B cell (primary cell): ENCODE data around the gene PHLDB3. TPM values are rescaled to one million over a fixed set of nuclear protein-coding genes. Genes with fewer than 3 reads are reported as not detected.

Source experiments
- ATAC-seq: fragments of 200-7000 bp; cut with Tn5 transposase; one replicate; pipeline ENCODE4 v1.10.0; 2021; ENCODE audit warnings: low read depth, mild to moderate bottlenecking, moderate number of reproducible peaks, moderate library complexity
- CTCF ChIA-PET: fragments of 350-600 bp; sonication (Branson Sonifier 250); formaldehyde crosslinking; loops from one replicate; lab custom pipeline; 2021; ENCODE audit warnings: antibody characterized with exemption, inconsistent platforms; lab: Charles Lee
- POLR2A ChIA-PET: fragments of 350-600 bp; sonication (Branson Sonifier 250); formaldehyde crosslinking; loops from one replicate; lab custom pipeline; 2021; ENCODE audit warnings: antibody characterized with exemption; lab: Charles Lee
- DNase-seq: peaks from one replicate; pipeline ENCODE4 v3.0.0; 2013
- H2AFZ ChIP-seq: 2 replicates; pipeline ENCODE4 v1.6.1; 2012; ENCODE audit warnings: mild to moderate bottlenecking, low read depth, low read length; ENCODE audit not compliant: insufficient read depth, poor library complexity, severe bottlenecking
- H3K27ac ChIP-seq, 2 donors: 1 replicate in 1 of 2; 2 replicates in 1 of 2; pipeline ENCODE4 v1.5.1; 2012 to 2013; ENCODE audit warnings: low read length in 2 of 2, mild to moderate bottlenecking in 2 of 2, moderate library complexity in 1 of 2
- H3K27me3 ChIP-seq, 4 experiments: fragments of 200-600 bp in 1 of 4; sonication (generic) in 1 of 4; replicated peaks in 1 of 4; 1 replicate in 2 of 4; 2 replicates in 2 of 4; pipeline versions ENCODE4 v1.6.1 to v1.7.0; 2013 to 2016; ENCODE audit warnings: low read length in 3 of 4, mild to moderate bottlenecking in 2 of 4, mixed read lengths in 1 of 4, moderate library complexity in 1 of 4; ENCODE audit not compliant: insufficient read depth in 4 of 4, control insufficient read depth in 3 of 4; ENCODE audit errors: control extremely low read depth in 1 of 4
- H3K36me3 ChIP-seq, 2 experiments: replicated peaks in 1 of 2; 1 replicate in 1 of 2; 2 replicates in 1 of 2; pipeline versions ENCODE4 v1.6.1 to v1.7.1; 2013; ENCODE audit warnings: low read length in 1 of 2; ENCODE audit not compliant: insufficient read depth in 2 of 2, control insufficient read depth in 1 of 2; ENCODE audit errors: control extremely low read depth in 1 of 2, extremely low read depth in 1 of 2
- H3K4me1 ChIP-seq, 2 donors: fragments of 200-600 bp in 1 of 2; sonication (generic) in 1 of 2; 1 replicate in 1 of 2; 2 replicates in 1 of 2; pipeline versions ENCODE4 v1.5.1 to v1.6.1; 2013 to 2017; ENCODE audit warnings: low read length in 2 of 2; ENCODE audit not compliant: control insufficient read depth in 2 of 2, insufficient read depth in 2 of 2
- H3K4me2 ChIP-seq: replicated peaks from 2 replicates; pipeline ENCODE3; 2012; ENCODE audit warnings: mild to moderate bottlenecking, low read depth, low read length; ENCODE audit not compliant: poor library complexity, severe bottlenecking
- H3K4me3 ChIP-seq, 5 experiments: fragments of 200-600 bp in 1 of 5; sonication (generic) in 1 of 5; 1 replicate in 3 of 5; 2 replicates in 2 of 5; pipeline versions ENCODE4 v1.5.1 to v1.7.0; 2011 to 2016; ENCODE audit warnings: low read length in 4 of 5, mild to moderate bottlenecking in 4 of 5, low read depth in 2 of 5, control low read depth in 1 of 5, moderate library complexity in 1 of 5; ENCODE audit not compliant: insufficient read depth in 1 of 5; ENCODE audit errors: control extremely low read depth in 1 of 5, extremely low read depth in 1 of 5
- H3K79me2 ChIP-seq: fragments of 200-600 bp; sonication (generic); one replicate; pipeline ENCODE4 v1.6.0; 2016; ENCODE audit warnings: low read length; ENCODE audit not compliant: control insufficient read depth, insufficient read depth
- H3K9ac ChIP-seq: fragments of 200-600 bp; sonication (generic); 2 replicates; pipeline ENCODE4 v1.6.1; 2017; ENCODE audit warnings: mild to moderate bottlenecking, low read length, moderate library complexity
- H3K9me3 ChIP-seq, 3 donors: one replicate each; pipeline versions ENCODE4 v1.6.1 to v1.7.1; 2013; ENCODE audit warnings: low read length in 2 of 3; ENCODE audit not compliant: control insufficient read depth in 2 of 3, insufficient read depth in 1 of 3; ENCODE audit errors: control extremely low read depth in 1 of 3
- H4K20me1 ChIP-seq: 2 replicates; pipeline ENCODE4 v1.6.0; 2012; ENCODE audit warnings: mild to moderate bottlenecking, low read length; ENCODE audit not compliant: insufficient read depth, control insufficient read depth, poor library complexity, severe bottlenecking
- H3K27ac Mint-ChIP-seq: one replicate; pipeline ENCODE4 v1.8.0; 2021; ENCODE audit warnings: mixed read lengths
- H3K27me3 Mint-ChIP-seq: one replicate; pipeline ENCODE4 v1.8.0; 2021; ENCODE audit warnings: mixed read lengths
- H3K4me1 Mint-ChIP-seq: one replicate; pipeline ENCODE4 v1.8.0; 2021; ENCODE audit warnings: mixed read lengths
- H3K4me3 Mint-ChIP-seq: one replicate; pipeline ENCODE4 v1.8.0; 2021; ENCODE audit warnings: mixed read lengths
- H3K9me3 Mint-ChIP-seq: one replicate; pipeline ENCODE4 v1.8.0; 2022; ENCODE audit warnings: mixed read lengths; ENCODE audit not compliant: insufficient read depth
- EZH2 ChIP-seq: IDR thresholded peaks from 2 replicates; pipeline ENCODE4 v1.6.1; 2012; ENCODE audit warnings: borderline replicate concordance, low read depth, mild to moderate bottlenecking, moderate library complexity, low read length; ENCODE audit not compliant: insufficient read depth, poor library complexity, severe bottlenecking
- WGBS: methylation state at CpG from one replicate; pipeline ENCODE4 v1.1.5; 2013; ENCODE audit warnings: missing lambda C conversion rate; ENCODE audit not compliant: insufficient coverage; 5-methylcytosine and 5-hydroxymethylcytosine counted together
- intact Hi-C: fragments of 100-400 bp; cut with micrococcal nuclease; formaldehyde crosslinking; loops from one replicate; pipeline ENCODE4 v1.10.0; 2022
- polyA plus RNA-seq: library from polyadenylated mRNA; depleted of rRNA; stranded (reverse); fragments of >200 nt; gene quantifications from 2 replicates; pipeline ENCODE4 v1.2.3, GENCODE V29; 2012
- total RNA-seq, 2 donors: library from RNA; stranded (reverse); fragments of 120-200 nt in 1 of 2; gene quantifications; 1 replicate in 1 of 2; 2 replicates in 1 of 2; pipeline versions ENCODE4 v1.2.3 to v1.2.4, GENCODE V29; 2013 to 2022
- TF ChIP-seq, protein P1 (sequence below): fragments of 200-600 bp; IDR thresholded peaks from one replicate; pipeline ENCODE4 v1.8.0; 2022; ENCODE audit warnings: antibody characterized with exemption, mild to moderate bottlenecking

PHLDB3 gene
- total and polyA plus RNA-seq, 2 donors (not counting 1 experiment from before 2014, with no cell fraction given) = 10.2 to 30.7 TPM

DNA sequence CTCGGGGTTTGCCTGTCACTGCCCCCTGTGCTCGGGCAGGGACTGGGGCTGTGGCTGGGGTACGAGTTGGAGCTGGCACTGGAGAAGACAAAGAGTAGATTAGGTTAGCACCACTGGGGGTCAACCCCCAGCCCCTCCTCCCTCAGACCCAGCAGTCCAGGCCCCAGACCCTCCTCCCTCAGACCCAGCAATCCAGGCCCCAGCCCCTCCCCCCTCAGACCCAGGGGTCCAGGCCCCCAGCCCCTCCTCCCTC is 47.6 kb upstream of the PHLDB3 start:
- CTCF ChIA-PET = interaction anchor here (0.6 to 8.9 kb wide), 2 partner anchors 28 to 42 kb away, joined by 3 to 126 read pairs; partner anchors contain the start of genes IRGQ and ZNF576

DNA sequence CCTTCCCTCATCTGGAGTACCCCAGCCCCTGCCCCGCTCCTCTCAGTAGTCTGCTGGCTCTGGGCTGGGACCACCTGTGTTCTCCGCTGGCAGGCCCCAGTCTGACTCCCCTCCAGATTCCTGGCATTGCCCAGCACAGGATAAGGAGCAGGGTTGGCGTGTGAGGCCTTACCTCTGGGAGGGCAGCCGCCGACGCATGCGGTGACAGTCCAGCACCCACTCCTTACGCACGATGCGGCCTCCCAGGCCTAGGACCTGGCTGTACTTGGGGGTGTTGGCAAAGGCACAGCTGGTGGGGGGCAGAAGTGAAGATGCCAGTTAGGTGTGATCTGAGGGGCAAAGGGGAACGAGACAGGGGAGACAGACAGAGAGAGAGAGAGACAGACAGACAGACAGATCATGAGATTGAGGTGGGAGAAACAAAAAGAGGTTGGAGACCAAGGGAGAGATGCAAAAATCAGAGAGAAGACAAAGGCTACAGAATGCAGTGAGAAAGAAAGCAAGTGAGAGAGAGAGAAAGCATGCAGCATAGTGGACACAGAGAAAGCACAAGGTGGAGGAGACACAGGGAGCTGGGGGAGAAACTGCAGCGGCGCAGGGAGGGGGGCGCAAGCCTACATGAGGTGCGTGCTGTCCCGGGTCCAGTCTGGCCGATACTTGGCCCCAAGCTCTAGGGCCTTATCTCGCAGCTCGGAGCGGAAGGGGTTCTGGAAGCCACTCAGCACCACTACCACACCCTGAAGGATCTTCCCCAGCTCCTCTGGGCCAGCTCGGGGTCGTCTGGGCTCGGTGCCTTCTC is 47.1 kb upstream of the PHLDB3 start:
- no peak overlapping the region for H2AFZ ChIP-seq
- TF ChIP-seq EZH2 = no peak
- TF ChIP-seq, protein P1, sequence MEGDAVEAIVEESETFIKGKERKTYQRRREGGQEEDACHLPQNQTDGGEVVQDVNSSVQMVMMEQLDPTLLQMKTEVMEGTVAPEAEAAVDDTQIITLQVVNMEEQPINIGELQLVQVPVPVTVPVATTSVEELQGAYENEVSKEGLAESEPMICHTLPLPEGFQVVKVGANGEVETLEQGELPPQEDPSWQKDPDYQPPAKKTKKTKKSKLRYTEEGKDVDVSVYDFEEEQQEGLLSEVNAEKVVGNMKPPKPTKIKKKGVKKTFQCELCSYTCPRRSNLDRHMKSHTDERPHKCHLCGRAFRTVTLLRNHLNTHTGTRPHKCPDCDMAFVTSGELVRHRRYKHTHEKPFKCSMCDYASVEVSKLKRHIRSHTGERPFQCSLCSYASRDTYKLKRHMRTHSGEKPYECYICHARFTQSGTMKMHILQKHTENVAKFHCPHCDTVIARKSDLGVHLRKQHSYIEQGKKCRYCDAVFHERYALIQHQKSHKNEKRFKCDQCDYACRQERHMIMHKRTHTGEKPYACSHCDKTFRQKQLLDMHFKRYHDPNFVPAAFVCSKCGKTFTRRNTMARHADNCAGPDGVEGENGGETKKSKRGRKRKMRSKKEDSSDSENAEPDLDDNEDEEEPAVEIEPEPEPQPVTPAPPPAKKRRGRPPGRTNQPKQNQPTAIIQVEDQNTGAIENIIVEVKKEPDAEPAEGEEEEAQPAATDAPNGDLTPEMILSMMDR = no peak
- peaks cover 29% of the 10 kb centered on the region for H3K79me2 ChIP-seq
- peaks cover 7% of the 10 kb centered on the region for H3K4me1 Mint-ChIP-seq
- no peaks in the 10 kb centered on the region for H3K27me3 Mint-ChIP-seq
- no peak overlapping the region for H3K27ac Mint-ChIP-seq
- CTCF ChIA-PET = interaction anchor here (8.9 kb wide), 1 partner anchor 43 kb away, joined by 126 read pairs; the partner anchor contains the start of genes IRGQ and ZNF576
- ATAC-seq = no peak
- no peak overlapping the region for H3K4me3 ChIP-seq
- POLR2A ChIA-PET = no interaction called here
- H3K27me3 ChIP-seq = no peaks in the 10 kb centered on the region
- no peak overlapping the region for H3K4me3 Mint-ChIP-seq
- DNase-seq = no peak
- H3K9me3 ChIP-seq = no peaks in the 10 kb centered on the region
- H3K27ac ChIP-seq = no peak overlapping the region
- no peak overlapping the region for H3K9ac ChIP-seq
- H3K9me3 Mint-ChIP-seq = no peaks in the 10 kb centered on the region
- H3K4me2 ChIP-seq = no peak overlapping the region
- peaks cover 7 to 70% of the 10 kb centered on the region in 2 experiments for H3K36me3 ChIP-seq
- WGBS = 93% methylated on average over 20 of the region's 23 CpGs
- intact Hi-C loops = no loop called here
- H3K4me1 ChIP-seq = peaks cover 0 to 9% of the 10 kb centered on the region in 2 donors
- H4K20me1 ChIP-seq = peaks cover 28% of the 10 kb centered on the region

More for the DNA sequence above, 47.6 kb upstream of the PHLDB3 start:
- no peaks in the 10 kb centered on the region for H3K27me3 ChIP-seq
- H4K20me1 ChIP-seq = peaks cover 28% of the 10 kb centered on the region
- no peak overlapping the region for H3K4me2 ChIP-seq
- no peaks in the 10 kb centered on the region for H3K9me3 Mint-ChIP-seq
- 80% methylated on average over 1 of the region's 3 CpGs for WGBS
- no peak overlapping the region for H3K4me3 ChIP-seq
- H3K27ac ChIP-seq = no peak overlapping the region
- no peak overlapping the region for H3K4me3 Mint-ChIP-seq
- H3K9ac ChIP-seq = no peak overlapping the region
- H3K9me3 ChIP-seq = no peaks in the 10 kb centered on the region
- peaks cover 7% of the 10 kb centered on the region for H3K4me1 Mint-ChIP-seq
- peaks cover 30% of the 10 kb centered on the region for H3K79me2 ChIP-seq
- no peak for DNase-seq
- no peaks in the 10 kb centered on the region for H3K27me3 Mint-ChIP-seq
- peaks cover 7 to 66% of the 10 kb centered on the region in 2 experiments for H3K36me3 ChIP-seq
- no peak overlapping the region for H3K27ac Mint-ChIP-seq
- POLR2A ChIA-PET = no interaction called here
- TF ChIP-seq, protein P1 = no peak
- TF ChIP-seq EZH2 = no peak
- no peak overlapping the region for H2AFZ ChIP-seq
- intact Hi-C loops = no loop called here
- ATAC-seq = no peak
- H3K4me1 ChIP-seq = peaks cover 0 to 9% of the 10 kb centered on the region in 2 donors
